Measurements from ENCODE around the gene SMYD3. TPM values are rescaled to one million over a fixed set of nuclear protein-coding genes. Genes with fewer than 3 reads are reported as not detected.
A peak's percentile ranks its signal among the peaks of the same experiment; 100 is the strongest.

SMYD3 gene
- total and polyA plus RNA-seq, 2 of the 13 experiments (the other 11 are each of a cell fraction or from before 2014, with no cell fraction given), result 27.7 to 35.8 TPM

GRCh38 chr1:246117066-246117791 is 389.9 kb downstream of the SMYD3 start (continued):
- TF ChIP-seq ZSCAN5A (CRISPR knock-in tag; IDR thresholded peaks at IDR 0.05; ENCODE audit: borderline replicate concordance) (no peak), PREB (CRISPR knock-in tag; IDR thresholded peaks at IDR 0.05) (no peak), SMC3 (IDR thresholded peaks at IDR 0.05; ENCODE audit: low read length) (peak; percentile 50; the same call in 1 of the 2 replicates), SNAPC4 (CRISPR knock-in tag; IDR thresholded peaks at IDR 0.05) (no peak), MYC (CRISPR knock-in tag; IDR thresholded peaks at IDR 0.05; ENCODE audit: borderline replicate concordance) (no peak), ZNF510 (CRISPR knock-in tag; IDR thresholded peaks at IDR 0.05; ENCODE audit: low read depth) (no peak), NBN (conservative IDR thresholded peaks at IDR 0.05) (no peak), ZNF296 (CRISPR knock-in tag; conservative IDR thresholded peaks at IDR 0.05) (no peak), SETDB1 (CRISPR knock-in tag; IDR thresholded peaks at IDR 0.05; ENCODE audit: borderline replicate concordance) (no peak), PHF5A (CRISPR knock-in tag; IDR thresholded peaks at IDR 0.05; ENCODE audit: low read depth, unreplicated experiment) (no peak), ZKSCAN8 (CRISPR knock-in tag; IDR thresholded peaks at IDR 0.05; ENCODE audit: borderline replicate concordance) (no peak), IRX3 (CRISPR knock-in tag; IDR thresholded peaks at IDR 0.05; ENCODE audit: borderline replicate concordance, low read depth) (no peak), CBX5 (CRISPR knock-in tag; IDR thresholded peaks at IDR 0.05; ENCODE audit: borderline replicate concordance) (no peak), HNRNPLL (IDR thresholded peaks at IDR 0.05; ENCODE audit: low read depth, low read length, poor library complexity, severe bottlenecking) (no peak), TCF12 (IDR thresholded peaks at IDR 0.05) (no peak), TCF12 (CRISPR knock-in tag; IDR thresholded peaks at IDR 0.05) (no peak), ZNF589 (CRISPR knock-in tag; conservative IDR thresholded peaks at IDR 0.05) (no peak), MIXL1 (CRISPR knock-in tag; IDR thresholded peaks at IDR 0.05) (0 out of 2 replicates have a peak, but pooled peaks have one; percentile 40)
